ENCODE results near the gene KPNA6. TPM values are rescaled to one million over a fixed set of nuclear protein-coding genes. Genes with fewer than 3 reads are reported as not detected.

The KPNA6 gene
- total RNA-seq, 1 experiment from 2014 or later: 45.8 TPM

DNA sequence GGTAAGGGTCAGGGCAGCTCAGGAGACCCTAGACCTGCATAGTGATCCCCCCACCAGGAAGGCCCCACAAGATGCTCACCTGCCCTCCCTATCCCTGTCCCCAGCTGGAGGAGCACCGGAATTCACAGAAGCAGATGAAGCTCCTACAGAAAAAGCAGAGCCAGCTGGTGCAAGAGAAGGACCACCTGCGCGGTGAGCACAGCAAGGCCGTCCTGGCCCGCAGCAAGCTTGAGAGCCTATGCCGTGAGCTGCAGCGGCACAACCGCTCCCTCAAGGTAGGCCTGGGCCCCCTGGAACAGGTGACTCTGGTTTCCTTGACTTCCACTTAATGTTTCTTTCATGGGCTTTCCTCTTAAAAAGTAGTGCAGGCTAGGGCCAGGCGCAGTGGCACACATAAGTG, 80.0 kb downstream of the KPNA6 start:
- CTCF ChIA-PET: no interaction called here
- no peak overlapping the region for H3K4me3 ChIP-seq (ENCODE audit: low read length)
- H3K4me2 ChIP-seq (ENCODE audit: low read length): no peak overlapping the region
- no peaks in the 10 kb centered on the region for H3F3A ChIP-seq (ENCODE audit: low read length, unreplicated experiment)
- no peaks in the 10 kb centered on the region; the same call in 1 of the 2 replicates for H4K20me1 ChIP-seq (ENCODE audit: low read length)
- ATAC-seq: no peak
- H3K9me2 ChIP-seq (replicated peaks; ENCODE audit: low read length): no peaks in the 10 kb centered on the region
- H3K9me3 ChIP-seq (ENCODE audit: low read length): no peaks in the 10 kb centered on the region
- intact Hi-C loops (cut with micrococcal nuclease): no loop called here
- BruUV-seq (replicated peaks): no TSS peak
- no peak overlapping the region for H2AFZ ChIP-seq (ENCODE audit: low read length)
- no peak overlapping the region for H3K9ac ChIP-seq (ENCODE audit: low read length)
- peaks cover 74% of the 10 kb centered on the region for H3K36me3 ChIP-seq (ENCODE audit: low read depth, low read length)
- TF ChIP-seq, protein P1, sequence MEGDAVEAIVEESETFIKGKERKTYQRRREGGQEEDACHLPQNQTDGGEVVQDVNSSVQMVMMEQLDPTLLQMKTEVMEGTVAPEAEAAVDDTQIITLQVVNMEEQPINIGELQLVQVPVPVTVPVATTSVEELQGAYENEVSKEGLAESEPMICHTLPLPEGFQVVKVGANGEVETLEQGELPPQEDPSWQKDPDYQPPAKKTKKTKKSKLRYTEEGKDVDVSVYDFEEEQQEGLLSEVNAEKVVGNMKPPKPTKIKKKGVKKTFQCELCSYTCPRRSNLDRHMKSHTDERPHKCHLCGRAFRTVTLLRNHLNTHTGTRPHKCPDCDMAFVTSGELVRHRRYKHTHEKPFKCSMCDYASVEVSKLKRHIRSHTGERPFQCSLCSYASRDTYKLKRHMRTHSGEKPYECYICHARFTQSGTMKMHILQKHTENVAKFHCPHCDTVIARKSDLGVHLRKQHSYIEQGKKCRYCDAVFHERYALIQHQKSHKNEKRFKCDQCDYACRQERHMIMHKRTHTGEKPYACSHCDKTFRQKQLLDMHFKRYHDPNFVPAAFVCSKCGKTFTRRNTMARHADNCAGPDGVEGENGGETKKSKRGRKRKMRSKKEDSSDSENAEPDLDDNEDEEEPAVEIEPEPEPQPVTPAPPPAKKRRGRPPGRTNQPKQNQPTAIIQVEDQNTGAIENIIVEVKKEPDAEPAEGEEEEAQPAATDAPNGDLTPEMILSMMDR (conservative IDR thresholded peaks at IDR 0.05; ENCODE audit: low read depth, low read length): no peak
- TF ChIP-seq EZH2 (IDR thresholded peaks at IDR 0.05; ENCODE audit: low read length, unreplicated experiment) (no peak), EZH2phosphoT487 (IDR thresholded peaks at IDR 0.05; ENCODE audit: borderline replicate concordance, low read length) (no peak)
- H3K27ac ChIP-seq (ENCODE audit: low read length): no peak overlapping the region
- peaks cover 42% of the 10 kb centered on the region for H3K79me2 ChIP-seq (ENCODE audit: low read length)
- POLR2A ChIA-PET (ENCODE audit: unreplicated experiment): interaction anchor here (0.6 kb wide), 1 partner anchor 175 kb away, joined by 3 read pairs; no protein-coding TSS in a partner anchor
- DNase-seq: no peak
- no peaks in the 10 kb centered on the region for H3K4me1 ChIP-seq (ENCODE audit: insufficient read depth, low read length)
- H3K27me3 ChIP-seq (ENCODE audit: low read length): no peaks in the 10 kb centered on the region

GRCh38 chr1:32192220-32192948, 84.5 kb downstream of the KPNA6 start:
- Histone ChIP-seq H3F3A (ENCODE audit: low read length, unreplicated experiment) (no peaks in the 10 kb centered on the region), H3K27me3 (ENCODE audit: low read length) (no peaks in the 10 kb centered on the region), H3K9ac (ENCODE audit: low read length) (no peak overlapping the region), H3K9me3 (ENCODE audit: low read length) (no peaks in the 10 kb centered on the region), H3K9me2 (replicated peaks; ENCODE audit: low read length) (no peaks in the 10 kb centered on the region), H4K20me1 (ENCODE audit: low read length) (no peaks in the 10 kb centered on the region), H3K4me1 (ENCODE audit: insufficient read depth, low read length) (no peaks in the 10 kb centered on the region), H3K36me3 (ENCODE audit: low read depth, low read length) (peaks cover 86% of the 10 kb centered on the region), H2AFZ (ENCODE audit: low read length) (no peak overlapping the region), H3K4me3 (ENCODE audit: low read length) (no peak overlapping the region), H3K4me2 (ENCODE audit: low read length) (no peak overlapping the region), H3K27ac (ENCODE audit: low read length) (no peak overlapping the region), H3K79me2 (ENCODE audit: low read length) (0 out of 2 replicates have a peak, but pooled peaks cover 4% of the 10 kb centered on the region)
- POLR2A ChIA-PET (ENCODE audit: unreplicated experiment): no interaction called here
- BruUV-seq (replicated peaks): no TSS peak
- intact Hi-C loops (cut with micrococcal nuclease): no loop called here
- ATAC-seq (no peak), DNase-seq (no peak)
- CTCF ChIA-PET: no interaction called here
- TF ChIP-seq EZH2phosphoT487 (IDR thresholded peaks at IDR 0.05; ENCODE audit: borderline replicate concordance, low read length) (no peak), EZH2 (IDR thresholded peaks at IDR 0.05; ENCODE audit: low read length, unreplicated experiment) (no peak)
- TF ChIP-seq, protein P1 (conservative IDR thresholded peaks at IDR 0.05; ENCODE audit: low read depth, low read length): no peak

DNA sequence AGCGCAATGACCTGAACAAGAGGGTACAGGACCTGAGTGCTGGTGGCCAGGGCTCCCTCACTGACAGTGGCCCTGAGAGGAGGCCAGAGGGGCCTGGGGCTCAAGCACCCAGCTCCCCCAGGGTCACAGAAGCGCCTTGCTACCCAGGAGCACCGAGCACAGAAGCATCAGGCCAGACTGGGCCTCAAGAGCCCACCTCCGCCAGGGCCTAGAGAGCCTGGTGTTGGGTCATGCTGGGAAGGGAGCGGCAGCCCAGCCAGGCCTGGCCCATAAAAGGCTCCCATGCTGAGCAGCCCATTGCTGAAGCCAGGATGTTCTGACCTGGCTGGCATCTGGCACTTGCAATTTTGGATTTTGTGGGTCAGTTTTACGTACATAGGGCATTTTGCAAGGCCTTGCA, 87.1 kb downstream of the KPNA6 start:
- Histone ChIP-seq H3K4me2 (ENCODE audit: low read length) (no peak overlapping the region), H3K79me2 (ENCODE audit: low read length) (no peaks in the 10 kb centered on the region), H3K4me3 (ENCODE audit: low read length) (no peak overlapping the region), H4K20me1 (ENCODE audit: low read length) (no peaks in the 10 kb centered on the region), H3K36me3 (ENCODE audit: low read depth, low read length) (peaks cover 65% of the 10 kb centered on the region), H3K4me1 (ENCODE audit: insufficient read depth, low read length) (peaks cover 3% of the 10 kb centered on the region), H3F3A (ENCODE audit: low read length, unreplicated experiment) (no peaks in the 10 kb centered on the region), H3K9me3 (ENCODE audit: low read length) (no peaks in the 10 kb centered on the region), H3K9me2 (replicated peaks; ENCODE audit: low read length) (no peaks in the 10 kb centered on the region), H3K27me3 (ENCODE audit: low read length) (no peaks in the 10 kb centered on the region), H2AFZ (ENCODE audit: low read length) (no peak overlapping the region), H3K9ac (ENCODE audit: low read length) (no peak overlapping the region), H3K27ac (ENCODE audit: low read length) (no peak overlapping the region)
- CTCF ChIA-PET: no interaction called here
- DNase-seq (no peak), ATAC-seq (no peak)
- TF ChIP-seq, protein P1 (conservative IDR thresholded peaks at IDR 0.05; ENCODE audit: low read depth, low read length): no peak
- TF ChIP-seq EZH2 (IDR thresholded peaks at IDR 0.05; ENCODE audit: low read length, unreplicated experiment) (no peak), EZH2phosphoT487 (IDR thresholded peaks at IDR 0.05; ENCODE audit: borderline replicate concordance, low read length) (no peak)
- POLR2A ChIA-PET (ENCODE audit: unreplicated experiment): no interaction called here
- intact Hi-C loops (cut with micrococcal nuclease): no loop called here
- BruUV-seq (replicated peaks): no TSS peak
